DMS114 treated with DMSO at 0.1 percent for 48 hours (cell line): ENCODE measurements around the gene ELOVL5.

Source experiments
- DNase-seq: peaks from one replicate; lab custom pipeline; 2025; ENCODE audit not compliant: unreplicated experiment; lab: John Stamatoyannopoulos, UW

The ELOVL5 gene

GRCh38 chr6:53244958-53245357 lies 103.8 kb downstream of the ELOVL5 start:
- no peak for DNase-seq

- DNase-seq = no peak
These were observed 104.3 kb downstream of the ELOVL5 start for GRCh38 chr6:53244399-53244931.

DNA sequence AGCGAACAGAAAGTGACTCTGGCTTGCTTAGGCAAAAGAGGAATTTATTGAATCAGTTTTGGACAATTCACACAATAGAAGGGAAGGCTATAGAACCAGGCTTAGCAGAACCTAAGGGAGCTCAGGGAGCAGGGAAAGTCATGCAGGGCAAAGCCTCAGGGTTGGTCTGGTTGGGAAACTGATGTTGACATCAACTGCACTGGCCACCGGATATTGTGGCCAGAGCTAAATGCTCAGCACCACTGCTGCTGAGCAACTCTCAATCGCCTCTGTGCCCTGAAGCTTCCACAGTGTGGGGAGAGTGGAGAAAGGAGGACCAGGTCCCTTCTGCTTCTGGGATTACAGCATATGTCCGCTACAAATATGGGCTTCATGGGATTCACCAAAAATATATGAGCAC lies 106.8 kb downstream of the ELOVL5 start:
- DNase-seq = no peak

DNA sequence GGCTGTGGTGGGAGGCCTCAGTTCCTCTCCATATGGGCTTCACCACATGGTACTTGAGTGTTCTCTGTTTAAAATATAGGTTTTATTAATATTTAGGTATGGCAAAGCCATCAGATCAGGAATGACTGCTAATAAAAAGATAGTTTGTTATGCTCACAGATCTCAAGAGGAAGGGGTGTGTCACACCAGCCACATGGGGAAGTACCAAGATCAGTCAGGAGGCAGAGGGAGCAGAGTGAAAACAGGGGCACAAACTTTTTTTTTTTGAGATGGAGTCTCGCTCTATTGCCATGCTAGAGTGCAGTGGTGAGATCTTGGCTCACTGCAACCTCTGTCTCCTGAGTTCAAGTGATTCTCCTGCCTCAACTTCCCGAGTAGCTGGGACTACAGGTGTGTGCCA lies 108.0 kb downstream of the ELOVL5 start:
- no peak for DNase-seq

GRCh38 chr6:53240139-53240538 lies 108.6 kb downstream of the ELOVL5 start:
- DNase-seq = no peak

DNA sequence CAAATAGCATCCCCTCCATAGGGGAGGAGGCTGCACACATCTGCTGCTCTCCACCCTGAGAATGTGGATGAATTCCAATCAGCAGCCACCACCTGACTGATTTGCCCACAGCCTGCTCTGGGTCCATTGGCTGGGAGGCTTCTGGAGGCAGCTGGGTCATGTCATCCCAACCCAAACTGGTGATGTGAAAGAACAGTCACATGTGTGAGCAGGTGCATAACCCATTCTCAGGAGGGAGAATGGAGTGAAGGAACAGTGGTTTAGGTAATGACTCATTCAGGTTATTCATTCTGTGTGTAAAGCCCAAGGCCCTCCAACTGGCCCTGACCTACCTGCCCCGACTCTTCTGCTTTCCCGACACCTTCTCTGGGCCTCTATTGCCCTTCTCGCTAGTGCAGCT lies 109.2 kb downstream of the ELOVL5 start:
- no peak for DNase-seq

DNA sequence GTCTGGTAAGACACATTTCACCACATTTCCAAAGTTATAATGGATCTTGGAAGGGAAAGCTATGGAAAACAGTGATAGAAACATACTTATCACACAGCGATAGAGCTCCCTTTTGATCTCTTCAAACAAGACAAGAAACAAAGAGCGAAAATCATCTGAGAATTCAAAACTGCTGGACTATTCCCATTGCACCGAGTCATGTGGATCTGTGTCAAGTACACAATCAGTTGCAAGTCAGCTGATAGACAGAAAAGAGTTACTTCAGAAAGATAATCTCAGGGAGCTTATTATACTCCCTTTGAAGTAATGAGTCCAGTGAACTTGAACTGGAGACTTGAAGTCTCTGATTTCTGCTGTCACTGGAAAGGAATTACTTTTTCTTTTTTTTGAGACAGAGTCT lies 110.4 kb downstream of the ELOVL5 start:
- DNase-seq = no peak

- DNase-seq = no peak
These were observed 112.5 kb downstream of the ELOVL5 start for GRCh38 chr6:53236241-53236640.

DNA sequence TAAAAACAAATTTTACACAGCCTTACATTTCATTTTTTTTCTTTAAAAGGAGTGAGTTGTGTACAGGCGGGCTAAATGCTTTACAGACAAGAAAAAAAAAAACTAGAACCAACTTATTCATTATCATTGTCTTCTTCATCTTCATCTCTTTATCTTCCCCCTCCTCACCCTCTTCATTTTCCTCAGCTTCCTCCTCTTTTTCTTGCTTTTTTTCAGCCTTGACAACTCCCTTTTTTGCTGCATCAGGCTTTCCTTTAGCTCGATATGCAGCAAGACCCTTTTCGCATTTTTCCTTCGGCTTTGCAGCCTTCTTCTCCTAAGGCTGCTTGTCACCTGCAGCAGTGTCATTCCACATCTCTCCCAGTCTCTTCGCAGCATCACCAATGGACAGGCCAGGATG lies 113.2 kb downstream of the ELOVL5 start:
- no peak for DNase-seq

- no peak for DNase-seq
These were observed 115.4 kb downstream of the ELOVL5 start for GRCh38 chr6:53233309-53233708.

GRCh38 chr6:53230775-53231467 lies 117.8 kb downstream of the ELOVL5 start:
- no peak for DNase-seq

DNA sequence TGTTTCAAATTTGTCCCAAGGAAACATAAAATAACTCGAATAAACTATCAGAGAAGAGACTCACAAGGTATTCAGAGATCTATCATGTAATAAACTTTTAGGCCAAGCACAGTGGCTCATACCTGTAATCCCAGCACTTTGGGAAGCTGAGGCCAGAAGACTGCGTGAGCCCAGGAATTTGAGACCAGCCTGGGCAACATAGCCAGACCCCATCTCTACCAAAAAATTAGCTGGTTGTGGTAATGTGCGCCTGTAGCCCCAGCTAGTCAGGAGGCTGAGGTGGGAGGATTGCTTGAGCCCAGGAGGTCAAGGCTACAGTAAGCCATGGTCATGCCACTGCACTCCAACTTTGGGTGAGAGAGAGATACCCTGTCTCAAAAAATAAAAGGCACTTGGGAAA lies 120.9 kb downstream of the ELOVL5 start:
- no peak for DNase-seq

DNA sequence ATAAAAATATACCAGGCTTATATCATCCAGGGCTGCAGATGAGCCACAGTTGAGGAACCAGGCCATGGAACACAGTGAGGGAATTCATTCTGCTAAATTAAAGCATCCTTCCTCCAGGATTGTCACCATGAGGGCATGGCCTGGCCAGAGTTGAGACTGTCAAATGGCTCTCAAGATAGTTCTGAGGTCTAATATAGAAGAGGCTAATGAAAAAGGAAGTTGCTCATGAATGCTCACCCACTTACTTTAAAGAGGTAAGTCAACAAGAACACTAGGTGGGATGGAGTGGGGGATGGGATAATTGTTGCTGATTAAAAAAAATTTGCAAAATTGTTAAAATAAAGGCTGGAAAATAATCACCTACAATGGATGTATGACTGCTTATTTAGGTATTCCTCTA lies 128.1 kb downstream of the ELOVL5 start:
- no peak for DNase-seq
